Measurements from ENCODE around the gene ZNF215.

DNA sequence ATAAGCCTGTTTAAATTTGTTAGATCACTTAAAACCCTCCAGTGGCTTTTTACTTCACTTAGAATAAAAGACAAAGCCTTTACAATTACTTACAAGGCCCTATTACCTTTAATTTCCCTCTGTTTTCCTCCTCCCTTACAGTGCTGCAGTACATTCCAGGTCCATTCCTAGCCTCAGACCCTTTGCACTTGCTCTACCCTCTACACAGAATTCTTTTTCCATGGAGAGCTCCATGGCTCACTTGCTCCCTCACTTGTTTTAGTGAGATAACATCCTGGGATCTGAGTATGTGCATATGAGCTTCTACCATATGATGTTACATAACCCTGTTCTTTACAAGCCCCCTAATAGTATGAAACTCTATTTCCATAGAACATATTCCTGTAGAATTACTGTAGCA lies 69.5 kb downstream of the ZNF215 start:
- TF ChIP-seq CTCF (IDR thresholded peaks at IDR 0.05) (no peak), EZH2 (IDR thresholded peaks at IDR 0.05; ENCODE audit: borderline replicate concordance, insufficient read depth, low read depth, low read length, poor library complexity, severe bottlenecking) (no peak)
